ENCODE measurements around the gene EFEMP2.
A peak's percentile ranks its signal among the peaks of the same experiment; 100 is the strongest.

EFEMP2 gene

GRCh38 chr11:65906602-65907001 lies 34.0 kb upstream of the EFEMP2 start:
- DNase-seq = no peak
- no peaks in the 10 kb centered on the region for H3K27me3 ChIP-seq (replicated peaks)
- no peak overlapping the region for H3K4me3 ChIP-seq (ENCODE audit: low read depth, low read length)
- no peaks in the 10 kb centered on the region for H3K36me3 ChIP-seq (replicated peaks)
- no peak overlapping the region for H3K27ac ChIP-seq
- TF ChIP-seq CTCF (IDR thresholded peaks at IDR 0.05; ENCODE audit: low read depth, low read length, missing control alignments) = no peak
- in situ Hi-C loops (cut with HindIII; ENCODE audit: low pct_ligation_motif_present, low sequenced_read_pairs) = no loop called here

- in situ Hi-C loops (cut with HindIII; ENCODE audit: low pct_ligation_motif_present, low sequenced_read_pairs) = no loop called here
- no peak overlapping the region for H3K27ac ChIP-seq
- no peak overlapping the region for H3K4me3 ChIP-seq (ENCODE audit: low read depth, low read length)
- TF ChIP-seq CTCF (IDR thresholded peaks at IDR 0.05; ENCODE audit: low read depth, low read length, missing control alignments) = no peak
- DNase-seq = no peak
- H3K36me3 ChIP-seq (replicated peaks) = peaks cover 2% of the 10 kb centered on the region
- H3K27me3 ChIP-seq (replicated peaks) = no peaks in the 10 kb centered on the region
Observed at GRCh38 chr11:65903715-65904114, 31.1 kb upstream of the EFEMP2 start.

- peak; percentile 76 for DNase-seq
- Histone ChIP-seq H3K27ac (peak overlapping the region; percentile 67), H3K36me3 (replicated peaks) (peaks cover 4% of the 10 kb centered on the region), H3K27me3 (replicated peaks) (no peaks in the 10 kb centered on the region), H3K4me3 (ENCODE audit: low read depth, low read length) (no peak overlapping the region)
- TF ChIP-seq CTCF (IDR thresholded peaks at IDR 0.05; ENCODE audit: low read depth, low read length, missing control alignments) = no peak
- in situ Hi-C loops (cut with HindIII; ENCODE audit: low pct_ligation_motif_present, low sequenced_read_pairs) = no loop called here
Observed at GRCh38 chr11:65903068-65903481, 30.5 kb upstream of the EFEMP2 start.

- peak overlapping the region; percentile 59 for H3K27ac ChIP-seq
- H3K27me3 ChIP-seq (replicated peaks) = no peaks in the 10 kb centered on the region
- no peak for DNase-seq
- H3K36me3 ChIP-seq (replicated peaks) = peaks cover 19% of the 10 kb centered on the region
- in situ Hi-C loops (cut with HindIII; ENCODE audit: low pct_ligation_motif_present, low sequenced_read_pairs) = no loop called here
- H3K4me3 ChIP-seq (ENCODE audit: low read depth, low read length) = no peak overlapping the region
- TF ChIP-seq CTCF (IDR thresholded peaks at IDR 0.05; ENCODE audit: low read depth, low read length, missing control alignments) = no peak
Observed at GRCh38 chr11:65900899-65901180, 28.2 kb upstream of the EFEMP2 start.

- peak within 1 kb of the TSS; percentile 95 for H3K4me3 ChIP-seq (ENCODE audit: low read depth, low read length)
Observed at GRCh38 chr11:65900125-65900898, 27.7 kb upstream of the EFEMP2 start, which contains the start of gene FOSL1. FOSL1 (minus strand) TSS chr11:65900388; CDS start chr11:65900339, 49 bp downstream.

More at GRCh38 chr11:65900125-65900898, 27.7 kb upstream of the EFEMP2 start, which contains the start of gene FOSL1:
- TF ChIP-seq CTCF (IDR thresholded peaks at IDR 0.05; ENCODE audit: low read depth, low read length, missing control alignments) = no peak
- peaks cover 25% of the 10 kb centered on the region for H3K36me3 ChIP-seq (replicated peaks)
- DNase-seq = peak; percentile 93
- H3K27ac ChIP-seq = peak within 1 kb of the TSS; percentile 90
- H3K27me3 ChIP-seq (replicated peaks) = no peaks in the 10 kb centered on the region
- in situ Hi-C loops (cut with HindIII; ENCODE audit: low pct_ligation_motif_present, low sequenced_read_pairs) = no loop called here
